ENCODE results near the gene RXFP1.

DNA sequence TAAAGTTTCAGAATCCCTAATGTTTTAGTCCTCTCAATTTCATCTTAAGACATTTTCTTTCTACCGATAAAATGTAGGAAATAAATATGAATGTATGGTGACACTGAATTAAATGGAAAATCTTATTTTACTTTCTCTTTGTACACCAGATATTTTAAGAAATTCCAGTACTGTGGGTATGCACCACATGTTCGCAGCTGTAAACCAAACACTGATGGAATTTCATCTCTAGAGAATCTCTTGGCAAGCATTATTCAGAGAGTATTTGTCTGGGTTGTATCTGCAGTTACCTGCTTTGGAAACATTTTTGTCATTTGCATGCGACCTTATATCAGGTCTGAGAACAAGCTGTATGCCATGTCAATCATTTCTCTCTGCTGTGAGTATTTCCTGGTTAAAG is 123.1 kb downstream of the RXFP1 start:
- TF ChIP-seq, protein P1, sequence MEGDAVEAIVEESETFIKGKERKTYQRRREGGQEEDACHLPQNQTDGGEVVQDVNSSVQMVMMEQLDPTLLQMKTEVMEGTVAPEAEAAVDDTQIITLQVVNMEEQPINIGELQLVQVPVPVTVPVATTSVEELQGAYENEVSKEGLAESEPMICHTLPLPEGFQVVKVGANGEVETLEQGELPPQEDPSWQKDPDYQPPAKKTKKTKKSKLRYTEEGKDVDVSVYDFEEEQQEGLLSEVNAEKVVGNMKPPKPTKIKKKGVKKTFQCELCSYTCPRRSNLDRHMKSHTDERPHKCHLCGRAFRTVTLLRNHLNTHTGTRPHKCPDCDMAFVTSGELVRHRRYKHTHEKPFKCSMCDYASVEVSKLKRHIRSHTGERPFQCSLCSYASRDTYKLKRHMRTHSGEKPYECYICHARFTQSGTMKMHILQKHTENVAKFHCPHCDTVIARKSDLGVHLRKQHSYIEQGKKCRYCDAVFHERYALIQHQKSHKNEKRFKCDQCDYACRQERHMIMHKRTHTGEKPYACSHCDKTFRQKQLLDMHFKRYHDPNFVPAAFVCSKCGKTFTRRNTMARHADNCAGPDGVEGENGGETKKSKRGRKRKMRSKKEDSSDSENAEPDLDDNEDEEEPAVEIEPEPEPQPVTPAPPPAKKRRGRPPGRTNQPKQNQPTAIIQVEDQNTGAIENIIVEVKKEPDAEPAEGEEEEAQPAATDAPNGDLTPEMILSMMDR (conservative IDR thresholded peaks at IDR 0.05; ENCODE audit: low read length) = no peak
- no peak for TF ChIP-seq EZH2phosphoT487 (IDR thresholded peaks at IDR 0.05; ENCODE audit: borderline replicate concordance)

All from Loucy (cell line).